OCI-LY7 (cell line): Measurements from ENCODE around the gene CLCN6.

ENCODE experiments used
- EZH2phosphoT487 ChIP-seq: fragments of 200-600 bp; sonication (generic); IDR thresholded peaks from 2 replicates; pipeline ENCODE4 v1.6.1; 2018; ENCODE audit warnings: low read depth, borderline replicate concordance, mild to moderate bottlenecking, mixed run types, antibody characterized with exemption, low read length, moderate library complexity, mixed read lengths
- TF ChIP-seq, protein P1 (sequence below): fragments of 200-600 bp; sonication (generic); conservative IDR thresholded peaks from 2 replicates; pipeline ENCODE4 v1.5.1; 2014; ENCODE audit warnings: mild to moderate bottlenecking, antibody characterized with exemption, low read length, moderate library complexity, mixed read lengths

GRCh38 chr1:11888206-11888876 lies 82.3 kb downstream of the CLCN6 start:
- TF ChIP-seq, protein P1, sequence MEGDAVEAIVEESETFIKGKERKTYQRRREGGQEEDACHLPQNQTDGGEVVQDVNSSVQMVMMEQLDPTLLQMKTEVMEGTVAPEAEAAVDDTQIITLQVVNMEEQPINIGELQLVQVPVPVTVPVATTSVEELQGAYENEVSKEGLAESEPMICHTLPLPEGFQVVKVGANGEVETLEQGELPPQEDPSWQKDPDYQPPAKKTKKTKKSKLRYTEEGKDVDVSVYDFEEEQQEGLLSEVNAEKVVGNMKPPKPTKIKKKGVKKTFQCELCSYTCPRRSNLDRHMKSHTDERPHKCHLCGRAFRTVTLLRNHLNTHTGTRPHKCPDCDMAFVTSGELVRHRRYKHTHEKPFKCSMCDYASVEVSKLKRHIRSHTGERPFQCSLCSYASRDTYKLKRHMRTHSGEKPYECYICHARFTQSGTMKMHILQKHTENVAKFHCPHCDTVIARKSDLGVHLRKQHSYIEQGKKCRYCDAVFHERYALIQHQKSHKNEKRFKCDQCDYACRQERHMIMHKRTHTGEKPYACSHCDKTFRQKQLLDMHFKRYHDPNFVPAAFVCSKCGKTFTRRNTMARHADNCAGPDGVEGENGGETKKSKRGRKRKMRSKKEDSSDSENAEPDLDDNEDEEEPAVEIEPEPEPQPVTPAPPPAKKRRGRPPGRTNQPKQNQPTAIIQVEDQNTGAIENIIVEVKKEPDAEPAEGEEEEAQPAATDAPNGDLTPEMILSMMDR, result no peak
- no peak for TF ChIP-seq EZH2phosphoT487
